SK-MEL-5 (cell line): ENCODE measurements around the gene LRRTM1. TPM values are rescaled to one million over a fixed set of nuclear protein-coding genes. Genes with fewer than 3 reads are reported as not detected.

Source experiments
- DNase-seq: peaks from one replicate; pipeline ENCODE4 v3.0.0-alpha.2; 2016; ENCODE audit warnings: low read depth, low spot score
- in situ Hi-C: cut with HindIII; loops from 2 replicates; pipeline ENCODE4 v1.10.0; 2016; ENCODE audit warnings: low sequenced_read_pairs, high pct_unique_total_duplicates, low pct_unique_long_range_greater_than_20kb
- total RNA-seq: library from RNA; depleted of rRNA; stranded (reverse); fragments of >200 nt; shearing (Covaris generic); gene quantifications from 2 replicates; pipeline ENCODE4 v1.2.3, GENCODE V29; 2014

Gene LRRTM1
- total RNA-seq, 1 experiment from 2014 or later = not detected

- in situ Hi-C loops = no loop called here
- no peak for DNase-seq
Measured at GRCh38 chr2:80312282-80312839, 7.8 kb upstream of the LRRTM1 start.

- no peak for DNase-seq
- in situ Hi-C loops = no loop called here
Measured at GRCh38 chr2:80311304-80311703, 6.8 kb upstream of the LRRTM1 start.

GRCh38 chr2:80303006-80303908 is 1.3 kb downstream of the LRRTM1 start:
- no peak for DNase-seq
- in situ Hi-C loops = no loop called here

- no peak for DNase-seq
- in situ Hi-C loops = no loop called here
Measured at GRCh38 chr2:80302314-80303005, 2.1 kb downstream of the LRRTM1 start.

- in situ Hi-C loops = no loop called here
Measured at GRCh38 chr2:80302001-80302313, 2.6 kb downstream of the LRRTM1 start.

GRCh38 chr2:80300954-80301353 is 3.6 kb downstream of the LRRTM1 start:
- no peak for DNase-seq
- in situ Hi-C loops = no loop called here

More at GRCh38 chr2:80302001-80302313, 2.6 kb downstream of the LRRTM1 start:
- DNase-seq = no peak

GRCh38 chr2:80300346-80300745 is 4.2 kb downstream of the LRRTM1 start:
- in situ Hi-C loops = no loop called here

GRCh38 chr2:80299661-80300060 is 4.9 kb downstream of the LRRTM1 start:
- in situ Hi-C loops = no loop called here
- DNase-seq = no peak

More at GRCh38 chr2:80300346-80300745, 4.2 kb downstream of the LRRTM1 start:
- no peak for DNase-seq

- DNase-seq = no peak
Measured at GRCh38 chr2:80298954-80299353, 5.6 kb downstream of the LRRTM1 start.

GRCh38 chr2:80293039-80293438 is 11.5 kb downstream of the LRRTM1 start:
- DNase-seq = no peak
- in situ Hi-C loops = no loop called here

More at GRCh38 chr2:80298954-80299353, 5.6 kb downstream of the LRRTM1 start:
- in situ Hi-C loops = no loop called here

- in situ Hi-C loops = no loop called here
Measured at GRCh38 chr2:80292474-80292873, 12.1 kb downstream of the LRRTM1 start.

GRCh38 chr2:80291656-80292055 is 12.9 kb downstream of the LRRTM1 start:
- in situ Hi-C loops = no loop called here
- DNase-seq = no peak

More at GRCh38 chr2:80292474-80292873, 12.1 kb downstream of the LRRTM1 start:
- DNase-seq = no peak

- DNase-seq = peak; percentile 10
Measured at GRCh38 chr2:80288576-80288975, 16.0 kb downstream of the LRRTM1 start.

GRCh38 chr2:80281049-80281448 is 23.5 kb downstream of the LRRTM1 start:
- in situ Hi-C loops = no loop called here
- DNase-seq = no peak

More at GRCh38 chr2:80288576-80288975, 16.0 kb downstream of the LRRTM1 start:
- in situ Hi-C loops = no loop called here

- no peak for DNase-seq
- in situ Hi-C loops = no loop called here
Measured at GRCh38 chr2:80280598-80280997, 24.0 kb downstream of the LRRTM1 start.

GRCh38 chr2:80269806-80270205 is 34.7 kb downstream of the LRRTM1 start:
- DNase-seq = no peak
- in situ Hi-C loops = no loop called here

- no peak for DNase-seq
- in situ Hi-C loops = no loop called here
Measured at GRCh38 chr2:80266231-80266630, 38.3 kb downstream of the LRRTM1 start.

GRCh38 chr2:80259292-80259691 is 45.3 kb downstream of the LRRTM1 start:
- in situ Hi-C loops = no loop called here
- DNase-seq = no peak
